Endothelial cell of umbilical vein (primary cell): ENCODE measurements around the gene WDR49. TPM values are rescaled to one million over a fixed set of nuclear protein-coding genes. Genes with fewer than 3 reads are reported as not detected.
"Not testable (repeated sequence)": the region's sequence is repeated elsewhere in the genome, so short reads cannot be mapped to it uniquely, and the experiment has no call there.

Experiments
- BruUV-seq: library from RNA; stranded (reverse); fragments of 400-500 nt; replicated peaks from 2 replicates; lab custom pipeline; 2021; lab: Mats Ljungman, UMichigan
- CTCF ChIA-PET: fragments of 300-600, 350-600 bp; sonication (Branson Sonifier 250); formaldehyde crosslinking; loops from one replicate; lab custom pipeline; 2021; ENCODE audit warnings: antibody characterized with exemption, inconsistent platforms; lab: Charles Lee
- POLR2A ChIA-PET: fragments of 300-600, 350-600 bp; sonication (Branson Sonifier 250); formaldehyde crosslinking; loops from one replicate; lab custom pipeline; 2021; ENCODE audit warnings: antibody characterized with exemption, inconsistent platforms; lab: Charles Lee
- DNase-seq: peaks from one replicate; pipeline ENCODE4 v3.0.0-alpha.2; 2011; ENCODE audit warnings: low read depth, low spot score
- FAIRE-seq: peaks from 2 replicates; lab custom pipeline; 2011; peaks lifted over from hg19 to GRCh38; lab: Jason Lieb, UNC
- H2AFZ ChIP-seq: 2 replicates; pipeline ENCODE4 v1.6.0; 2012; ENCODE audit warnings: low read depth, low read length, control low read depth, inconsistent platforms
- H3K27ac ChIP-seq: 2 replicates; pipeline ENCODE4 v1.5.1; 2011; ENCODE audit warnings: low read depth, mild to moderate bottlenecking, control low read depth, low read length, moderate library complexity; ENCODE audit not compliant: insufficient read depth
- H3K27me3 ChIP-seq, 2 experiments: 2 replicates each; pipeline versions ENCODE4 v1.6.0 to v1.6.1; 2011; ENCODE audit warnings: low read length in 2 of 2, mixed read lengths in 1 of 2; ENCODE audit not compliant: control insufficient read depth in 2 of 2, insufficient read depth in 2 of 2
- H3K36me3 ChIP-seq, 2 experiments: 2 replicates in 1 of 2; 3 replicates in 1 of 2; pipeline ENCODE4 v1.5.1; 2011; ENCODE audit warnings: low read length in 2 of 2, mild to moderate bottlenecking in 1 of 2, moderate library complexity in 1 of 2; ENCODE audit not compliant: control insufficient read depth in 2 of 2, insufficient read depth in 2 of 2; ENCODE audit errors: extremely low read depth in 1 of 2
- H3K4me1 ChIP-seq: 3 replicates; pipeline ENCODE4 v1.5.1; 2011; ENCODE audit warnings: mild to moderate bottlenecking, low read length; ENCODE audit not compliant: control insufficient read depth, insufficient read depth; ENCODE audit errors: extremely low read depth
- H3K4me2 ChIP-seq: 2 replicates; pipeline ENCODE4 v1.6.1; 2011; ENCODE audit warnings: low read length, control low read depth, mixed read lengths; ENCODE audit not compliant: insufficient read depth
- H3K4me3 ChIP-seq, 3 experiments: fragments of 200-600 bp in 1 of 3; sonication (generic), shearing (Covaris generic) in 1 of 3; replicated peaks in 1 of 3; 2 replicates each; pipeline ENCODE4 v1.5.1; 2011 to 2016; ENCODE audit warnings: control low read depth in 3 of 3, low read length in 3 of 3, mild to moderate bottlenecking in 2 of 3, inconsistent platforms in 1 of 3, low read depth in 1 of 3, moderate library complexity in 1 of 3; ENCODE audit not compliant: insufficient read depth in 1 of 3
- H3K79me2 ChIP-seq: 2 replicates; pipeline ENCODE4 v1.6.0; 2012; ENCODE audit warnings: low read length, inconsistent platforms; ENCODE audit not compliant: control insufficient read depth, insufficient read depth
- H3K9ac ChIP-seq: replicated peaks from 2 replicates; pipeline ENCODE3; 2011; ENCODE audit warnings: low read length, control low read depth; ENCODE audit not compliant: insufficient read depth; ENCODE audit errors: extremely low read depth
- H3K9me1 ChIP-seq: replicated peaks from 3 replicates; pipeline ENCODE4 v1.6.0; 2011; ENCODE audit warnings: mild to moderate bottlenecking, low read length; ENCODE audit not compliant: control insufficient read depth, insufficient read depth; ENCODE audit errors: extremely low read depth
- H3K9me3 ChIP-seq: replicated peaks from 2 replicates; pipeline ENCODE4 v1.5.1; 2012; ENCODE audit warnings: low read length, inconsistent platforms; ENCODE audit not compliant: control insufficient read depth, insufficient read depth
- H4K20me1 ChIP-seq: replicated peaks from 2 replicates; pipeline ENCODE3; 2011; ENCODE audit warnings: mild to moderate bottlenecking, low read length; ENCODE audit not compliant: control insufficient read depth, insufficient read depth; ENCODE audit errors: extremely low read depth
- CTCF ChIP-seq, 2 donors: IDR thresholded peaks; 1 replicate in 1 of 2; 2 replicates in 1 of 2; pipeline ENCODE4 v1.5.1; 2011; ENCODE audit warnings: low read length in 2 of 2, mild to moderate bottlenecking in 2 of 2, moderate library complexity in 2 of 2, control low read depth in 1 of 2, inconsistent platforms in 1 of 2, low read depth in 1 of 2; ENCODE audit not compliant: insufficient read depth in 1 of 2; ENCODE audit errors: extremely low read depth in 1 of 2
- EZH2 ChIP-seq: IDR thresholded peaks from 2 replicates; pipeline ENCODE4 v1.6.1; 2012; ENCODE audit warnings: borderline replicate concordance, low read depth, mild to moderate bottlenecking, moderate library complexity, low read length, inconsistent platforms; ENCODE audit not compliant: severe bottlenecking
- FOS ChIP-seq: IDR thresholded peaks from 2 replicates; pipeline ENCODE4 v1.6.1; 2011; ENCODE audit warnings: mild to moderate bottlenecking, low read length, moderate library complexity, borderline replicate concordance; ENCODE audit not compliant: insufficient read depth
- GATA2 ChIP-seq: IDR thresholded peaks from 2 replicates; pipeline ENCODE4 v1.7.0; 2011; ENCODE audit warnings: low read depth, mild to moderate bottlenecking, moderate library complexity, mixed read lengths, low read length; ENCODE audit not compliant: insufficient read length, insufficient read depth
- JUN ChIP-seq: IDR thresholded peaks from 2 replicates; pipeline ENCODE4 v1.6.1; 2011; ENCODE audit warnings: borderline replicate concordance, low read depth; ENCODE audit not compliant: insufficient read length, insufficient read depth
- MYC ChIP-seq: IDR thresholded peaks from one replicate; pipeline ENCODE4 v1.6.1; 2011; ENCODE audit warnings: mild to moderate bottlenecking, low read depth, low read length
- POLR2A ChIP-seq: IDR thresholded peaks from 2 replicates; pipeline ENCODE4 v1.6.1; 2012; ENCODE audit warnings: low read depth, mild to moderate bottlenecking, control low read depth, low read length
- POLR2AphosphoS5 ChIP-seq: IDR thresholded peaks from 2 replicates; pipeline ENCODE4 v1.6.1; 2012; ENCODE audit warnings: low read depth, mild to moderate bottlenecking, control low read depth, low read length, moderate library complexity; ENCODE audit not compliant: insufficient read depth
- dilution Hi-C: fragments of 300-500 bp; cut with MboI; formaldehyde crosslinking; loops from one replicate; pipeline ENCODE4 v1.15.0; 2019; ENCODE audit warnings: low sequenced_read_pairs; ENCODE audit not compliant: extremely low pct_ligation_motif_present
- intact Hi-C: fragments of 100-400 bp; cut with micrococcal nuclease; formaldehyde crosslinking; loops from one replicate; pipeline ENCODE4 v1.10.0; 2022
- polyA plus RNA-seq, 4 experiments: library from polyadenylated mRNA; depleted of rRNA in 3 of 4; stranded (reverse) in 3 of 4; unstranded in 1 of 4; fragments of >200 nt; gene quantifications; 2 replicates each; pipeline versions ENCODE4 v1.2.1 to v1.2.3, GENCODE V29; 2011 to 2012; ENCODE audit warnings: missing spikeins in 1 of 4
- total RNA-seq: library from RNA; stranded (reverse); gene quantifications from 2 replicates; pipeline ENCODE4 v1.2.3, GENCODE V29; 2021
- TF ChIP-seq, protein P1 (sequence below): IDR thresholded peaks from 2 replicates; pipeline ENCODE4 v1.6.1; 2011; ENCODE audit not compliant: insufficient read depth, insufficient read length

Gene WDR49
- total and polyA plus RNA-seq, 2 donors (not counting 3 experiments of a cell fraction or from before 2014, with no cell fraction given) = not detected

DNA sequence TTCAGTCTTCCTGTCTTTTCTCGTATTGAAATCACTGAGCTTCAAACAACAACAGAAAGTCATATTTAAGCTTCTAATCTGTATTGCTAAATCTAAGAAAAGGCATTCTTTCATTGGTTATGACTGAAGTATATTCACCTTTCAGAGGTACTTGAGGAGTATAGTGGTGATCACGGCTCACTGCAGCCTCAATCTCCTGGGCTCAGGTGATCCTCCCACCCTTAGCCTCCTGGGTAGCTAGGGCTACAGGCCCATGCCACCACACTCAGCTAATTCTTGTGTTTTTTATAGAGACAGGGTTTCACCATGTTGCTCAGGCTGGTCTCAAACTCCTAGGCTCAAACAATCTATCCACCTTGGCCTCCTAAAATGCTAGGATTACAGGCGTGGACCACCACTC is 38.7 kb downstream of the WDR49 start:
- H4K20me1 ChIP-seq = no peaks in the 10 kb centered on the region
- no peak for DNase-seq
- no peaks in the 10 kb centered on the region for H3K4me1 ChIP-seq
- H3K9me1 ChIP-seq = no peaks in the 10 kb centered on the region
- no peak overlapping the region for H3K4me3 ChIP-seq
- dilution Hi-C loops (no loop called here), intact Hi-C loops (no loop called here)
- H3K9me3 ChIP-seq = no peaks in the 10 kb centered on the region
- no peaks in the 10 kb centered on the region for H3K79me2 ChIP-seq
- ChIA-PET POLR2A (no interaction called here), CTCF (no interaction called here)
- H2AFZ ChIP-seq = no peak overlapping the region
- no peaks in the 10 kb centered on the region for H3K36me3 ChIP-seq
- no peak overlapping the region for H3K4me2 ChIP-seq
- no peak for FAIRE-seq
- no peak overlapping the region for H3K9ac ChIP-seq
- BruUV-seq = no TSS peak
- no peak overlapping the region for H3K27ac ChIP-seq
- no peaks in the 10 kb centered on the region for H3K27me3 ChIP-seq
- TF ChIP-seq POLR2AphosphoS5 = no peak
- no peak for TF ChIP-seq GATA2
- TF ChIP-seq MYC = no peak
- TF ChIP-seq CTCF (IDR thresholded peaks at IDR 0.05; ENCODE audit: extremely low read depth in 1 of 2, insufficient read depth in 1 of 2, low read depth in 1 of 2, low read length in 2 of 2) = no peak
- no peak for TF ChIP-seq JUN
- TF ChIP-seq EZH2 = no peak
- TF ChIP-seq, protein P1, sequence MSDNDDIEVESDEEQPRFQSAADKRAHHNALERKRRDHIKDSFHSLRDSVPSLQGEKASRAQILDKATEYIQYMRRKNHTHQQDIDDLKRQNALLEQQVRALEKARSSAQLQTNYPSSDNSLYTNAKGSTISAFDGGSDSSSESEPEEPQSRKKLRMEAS = no peak
- TF ChIP-seq POLR2A = no peak
- TF ChIP-seq FOS = no peak

DNA sequence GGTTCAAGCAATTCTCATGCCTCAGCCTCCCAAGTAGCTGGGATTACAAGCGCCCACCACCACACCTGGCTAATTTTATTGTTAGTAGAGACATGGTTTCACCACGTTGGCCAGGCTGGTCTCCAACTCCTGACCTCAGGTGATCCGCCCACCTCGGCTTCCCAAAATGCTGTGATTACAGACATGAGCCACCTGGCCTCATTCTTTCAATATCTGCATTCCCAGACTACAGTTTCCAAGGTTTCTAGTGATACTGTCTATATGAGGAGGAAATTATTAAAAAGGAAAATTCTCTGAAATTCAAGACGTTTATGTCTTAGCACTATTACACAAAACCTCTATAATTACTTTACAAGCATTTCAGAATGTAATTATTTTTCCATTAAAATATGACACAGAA is 39.5 kb downstream of the WDR49 start:
- H3K4me3 ChIP-seq, H3K9me1 ChIP-seq, POLR2A ChIA-PET: not testable (repeated sequence)

More for the DNA sequence above, 39.5 kb downstream of the WDR49 start:
- dilution Hi-C loops, H3K4me1 ChIP-seq, H4K20me1 ChIP-seq, H3K9ac ChIP-seq, H3K27ac ChIP-seq, H3K27me3 ChIP-seq, FAIRE-seq, DNase-seq, BruUV-seq, H3K36me3 ChIP-seq, H3K9me3 ChIP-seq, H3K79me2 ChIP-seq, H2AFZ ChIP-seq, CTCF ChIA-PET, intact Hi-C loops, H3K4me2 ChIP-seq: not testable (repeated sequence)
